OCI-LY7 (cell line): ENCODE results near the gene RBM39.

Source experiments
- EZH2phosphoT487 ChIP-seq: fragments of 200-600 bp; sonication (generic); IDR thresholded peaks from 2 replicates; pipeline ENCODE4 v1.6.1; 2018; ENCODE audit warnings: low read depth, borderline replicate concordance, mild to moderate bottlenecking, mixed run types, antibody characterized with exemption, low read length, moderate library complexity, mixed read lengths
- TF ChIP-seq, protein P1 (sequence below): fragments of 200-600 bp; sonication (generic); conservative IDR thresholded peaks from 2 replicates; pipeline ENCODE4 v1.5.1; 2014; ENCODE audit warnings: mild to moderate bottlenecking, antibody characterized with exemption, low read length, moderate library complexity, mixed read lengths

DNA sequence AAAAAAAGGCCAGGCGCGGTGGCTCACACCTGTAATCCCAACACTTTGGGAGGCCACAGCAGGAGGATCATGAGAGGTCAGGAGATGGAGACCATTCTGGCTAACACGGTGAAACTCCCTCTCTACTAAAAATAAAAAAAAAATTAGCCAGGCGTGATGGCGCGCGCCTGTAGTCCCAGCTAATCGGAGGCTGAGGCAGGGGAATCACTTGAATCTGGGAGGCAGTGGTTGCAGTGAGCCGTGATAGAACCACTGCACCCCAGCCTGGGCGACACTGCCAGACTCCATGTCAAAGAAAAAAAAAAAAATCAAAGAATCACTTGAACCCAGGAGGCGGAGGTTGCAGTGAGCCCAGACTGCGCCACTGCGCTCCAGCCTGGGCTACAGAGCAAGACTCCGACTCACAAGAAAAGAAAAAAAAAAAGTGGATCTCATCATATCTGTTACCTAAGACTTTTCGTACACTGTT is 4.2 kb downstream of the RBM39 start:
- TF ChIP-seq, protein P1, sequence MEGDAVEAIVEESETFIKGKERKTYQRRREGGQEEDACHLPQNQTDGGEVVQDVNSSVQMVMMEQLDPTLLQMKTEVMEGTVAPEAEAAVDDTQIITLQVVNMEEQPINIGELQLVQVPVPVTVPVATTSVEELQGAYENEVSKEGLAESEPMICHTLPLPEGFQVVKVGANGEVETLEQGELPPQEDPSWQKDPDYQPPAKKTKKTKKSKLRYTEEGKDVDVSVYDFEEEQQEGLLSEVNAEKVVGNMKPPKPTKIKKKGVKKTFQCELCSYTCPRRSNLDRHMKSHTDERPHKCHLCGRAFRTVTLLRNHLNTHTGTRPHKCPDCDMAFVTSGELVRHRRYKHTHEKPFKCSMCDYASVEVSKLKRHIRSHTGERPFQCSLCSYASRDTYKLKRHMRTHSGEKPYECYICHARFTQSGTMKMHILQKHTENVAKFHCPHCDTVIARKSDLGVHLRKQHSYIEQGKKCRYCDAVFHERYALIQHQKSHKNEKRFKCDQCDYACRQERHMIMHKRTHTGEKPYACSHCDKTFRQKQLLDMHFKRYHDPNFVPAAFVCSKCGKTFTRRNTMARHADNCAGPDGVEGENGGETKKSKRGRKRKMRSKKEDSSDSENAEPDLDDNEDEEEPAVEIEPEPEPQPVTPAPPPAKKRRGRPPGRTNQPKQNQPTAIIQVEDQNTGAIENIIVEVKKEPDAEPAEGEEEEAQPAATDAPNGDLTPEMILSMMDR, result no peak
- TF ChIP-seq EZH2phosphoT487, result no peak
